Measurements from ENCODE around the gene MORN2. TPM values are rescaled to one million over a fixed set of nuclear protein-coding genes. Genes with fewer than 3 reads are reported as not detected.

The MORN2 gene
- total and polyA plus RNA-seq, 12 donors = 17.0 to 74.1 (median 26.5) TPM

- TF ChIP-seq POLR2A (IDR thresholded peaks at IDR 0.05) (no peak), CTCF (IDR thresholded peaks at IDR 0.05) (no peak)
- Histone ChIP-seq H3K9me3 (replicated peaks in 1 of 3) (no peaks in the 10 kb centered on the region), H3K27ac (peak overlapping the region in 2 of 5 donors; percentile 34 to 40), H3K36me3 (replicated peaks in 1 of 2) (peaks cover 0 to 14% of the 10 kb centered on the region in 2 donors), H3K4me3 (no peak overlapping the region), H3K4me1 (replicated peaks in 1 of 2) (peaks cover 0 to 6% of the 10 kb centered on the region in 2 donors), H3K27me3 (no peaks in the 10 kb centered on the region)
- WGBS, 4 donors = 93 to 100% (median 97%) methylated on average over 1 of the region's 1 CpG
- intact Hi-C loops (cut with DNase I) = no loop called here
- DNase-seq = no peak
Measured at GRCh38 chr2:38829971-38830370, 45.8 kb upstream of the MORN2 start.

- peak in 1 of 7 donors; percentile 22 for DNase-seq
- WGBS, 4 donors = 74 to 91% (median 83%) methylated on average over 4 to 6 of the region's 6 CpGs
- Histone ChIP-seq H3K4me1 (replicated peaks in 1 of 2) (peaks cover 0 to 6% of the 10 kb centered on the region in 2 donors), H3K36me3 (replicated peaks in 1 of 2) (peaks cover 0 to 11% of the 10 kb centered on the region in 2 donors), H3K27me3 (no peaks in the 10 kb centered on the region), H3K4me3 (no peak overlapping the region), H3K27ac (peak overlapping the region in 2 of 5 donors; percentile 34 to 40), H3K9me3 (replicated peaks in 1 of 3) (no peaks in the 10 kb centered on the region)
- no peak for TF ChIP-seq CTCF (IDR thresholded peaks at IDR 0.05)
- no peak for TF ChIP-seq POLR2A (IDR thresholded peaks at IDR 0.05)
- intact Hi-C loops (cut with DNase I) = no loop called here
Measured at GRCh38 chr2:38830526-38831159, 45.1 kb upstream of the MORN2 start.

GRCh38 chr2:38835015-38835601 lies 40.7 kb upstream of the MORN2 start:
- Histone ChIP-seq H3K4me3 (no peak overlapping the region), H3K27me3 (no peaks in the 10 kb centered on the region), H3K27ac (no peak overlapping the region), H3K4me1 (replicated peaks in 1 of 2) (no peaks in the 10 kb centered on the region), H3K36me3 (replicated peaks in 1 of 2) (peaks cover 0 to 21% of the 10 kb centered on the region in 2 donors), H3K9me3 (replicated peaks in 1 of 3) (no peaks in the 10 kb centered on the region)
- peak in 1 of 7 donors; percentile 4 for DNase-seq
- TF ChIP-seq POLR2A (IDR thresholded peaks at IDR 0.05) = no peak
- TF ChIP-seq CTCF (IDR thresholded peaks at IDR 0.05) = peak in 5 of 6 experiments; percentile 4 to 33 (median 21)
- intact Hi-C loops (cut with DNase I) = no loop called here
- 57 to 69% (median 61%) methylated on average over 1 of the region's 1 CpG for WGBS, 4 donors

- H3K27me3 ChIP-seq = no peaks in the 10 kb centered on the region
- H3K36me3 ChIP-seq (replicated peaks in 1 of 2) = peaks cover 0 to 21% of the 10 kb centered on the region in 2 donors
- peak in 1 of 7 donors; percentile 13 for DNase-seq
- no peaks in the 10 kb centered on the region for H3K9me3 ChIP-seq (replicated peaks in 1 of 3)
- 68 to 91% (median 82%) methylated on average over 3 of the region's 3 CpGs for WGBS, 4 donors
- peak overlapping the region in 1 of 5 donors; percentile 21 for H3K27ac ChIP-seq
- TF ChIP-seq POLR2A (IDR thresholded peaks at IDR 0.05) (no peak), CTCF (IDR thresholded peaks at IDR 0.05) (no peak)
- intact Hi-C loops (cut with DNase I) = no loop called here
- H3K4me3 ChIP-seq = no peak overlapping the region
- no peaks in the 10 kb centered on the region for H3K4me1 ChIP-seq (replicated peaks in 1 of 2)
Measured at GRCh38 chr2:38835990-38836389, 39.8 kb upstream of the MORN2 start.
